Naive thymus-derived CD4-positive, alpha-beta T cell (primary cell): ENCODE data around the gene FRS2. TPM values are rescaled to one million over a fixed set of nuclear protein-coding genes. Genes with fewer than 3 reads are reported as not detected.

Experiments
- ATAC-seq: fragments of 150-1000 bp; cut with Tn5 transposase; 2 replicates; pipeline ENCODE4 v1.10.0; 2021; ENCODE audit warnings: mild to moderate bottlenecking, moderate library complexity
- CTCF ChIA-PET: fragments of 350-600 bp; sonication (Branson Sonifier 250); formaldehyde crosslinking; loops from one replicate; lab custom pipeline; 2021; ENCODE audit warnings: antibody characterized with exemption; lab: Charles Lee
- POLR2A ChIA-PET: fragments of 350-600 bp; sonication (Branson Sonifier 250); formaldehyde crosslinking; loops from one replicate; lab custom pipeline; 2021; ENCODE audit warnings: antibody characterized with exemption, inconsistent platforms; lab: Charles Lee
- DNase-seq, 9 donors: peaks; one replicate each; pipeline versions ENCODE4 v3.0.0 to v3.0.0-alpha.2; 2020 to 2022; ENCODE audit warnings: mixed read lengths in 1 of 9
- H3K27ac ChIP-seq: one replicate; pipeline ENCODE4 v1.7.0; 2013; ENCODE audit warnings: mild to moderate bottlenecking, low read depth, low read length, moderate library complexity
- H3K27me3 ChIP-seq, 2 donors: one replicate each; pipeline ENCODE4 v1.7.0; 2013; ENCODE audit warnings: low read length in 2 of 2, mild to moderate bottlenecking in 2 of 2, moderate library complexity in 2 of 2; ENCODE audit not compliant: control insufficient read depth in 2 of 2, insufficient read depth in 2 of 2
- H3K36me3 ChIP-seq, 3 experiments: 1 replicate in 2 of 3; 2 replicates in 1 of 3; pipeline ENCODE4 v1.7.0; 2013; ENCODE audit warnings: low read length in 3 of 3, mild to moderate bottlenecking in 3 of 3, moderate library complexity in 1 of 3; ENCODE audit not compliant: insufficient read depth in 3 of 3, control insufficient read depth in 2 of 3
- H3K4me1 ChIP-seq, 2 donors: one replicate each; pipeline ENCODE4 v1.7.0; 2013; ENCODE audit warnings: low read length in 2 of 2, mild to moderate bottlenecking in 2 of 2, moderate library complexity in 1 of 2; ENCODE audit not compliant: control insufficient read depth in 2 of 2, insufficient read depth in 2 of 2
- H3K4me3 ChIP-seq: 2 replicates; pipeline ENCODE4 v1.7.0; 2013; ENCODE audit warnings: mild to moderate bottlenecking, low read length
- H3K9me3 ChIP-seq, 3 experiments: 1 replicate in 2 of 3; 2 replicates in 1 of 3; pipeline ENCODE4 v1.7.0; 2013; ENCODE audit warnings: low read length in 3 of 3; ENCODE audit not compliant: control insufficient read depth in 2 of 3
- H3K27ac Mint-ChIP-seq, 9 donors: one replicate each; pipeline ENCODE4 v1.8.0; 2020 to 2022; ENCODE audit warnings: mixed read lengths in 9 of 9, mild to moderate bottlenecking in 8 of 9, moderate library complexity in 5 of 9, inconsistent platforms in 2 of 9
- H3K27me3 Mint-ChIP-seq, 5 donors: one replicate each; pipeline ENCODE4 v1.8.0; 2021 to 2022; ENCODE audit warnings: mixed read lengths in 5 of 5, mild to moderate bottlenecking in 1 of 5
- H3K36me3 Mint-ChIP-seq, 5 donors: one replicate each; pipeline ENCODE4 v1.8.0; 2020 to 2022; ENCODE audit warnings: mixed read lengths in 5 of 5, mild to moderate bottlenecking in 3 of 5, inconsistent platforms in 1 of 5
- H3K4me1 Mint-ChIP-seq, 7 donors: one replicate each; pipeline ENCODE4 v1.8.0; 2020 to 2022; ENCODE audit warnings: mixed read lengths in 7 of 7, mild to moderate bottlenecking in 3 of 7, inconsistent platforms in 1 of 7
- H3K4me3 Mint-ChIP-seq, 10 donors: one replicate each; pipeline ENCODE4 v1.8.0; 2020 to 2022; ENCODE audit warnings: mild to moderate bottlenecking in 10 of 10, mixed read lengths in 10 of 10, moderate library complexity in 6 of 10, inconsistent platforms in 2 of 10
- H3K9me3 Mint-ChIP-seq, 11 donors: one replicate each; pipeline ENCODE4 v1.8.0; 2020 to 2022; ENCODE audit warnings: mixed read lengths in 11 of 11, mild to moderate bottlenecking in 4 of 11, inconsistent platforms in 1 of 11, moderate library complexity in 1 of 11
- intact Hi-C, 2 donors: fragments of 100-400 bp; cut with micrococcal nuclease; formaldehyde crosslinking; loops; one replicate each; pipeline ENCODE4 v1.15.1; 2023
- polyA plus RNA-seq, 2 donors: library from polyadenylated mRNA; unstranded; fragments of 300-500 nt; fragmentation: Illumina TruSeq; gene quantifications; one replicate each; pipeline ENCODE4 v1.2.3, GENCODE V29; 2021
- total RNA-seq, 6 experiments: library from RNA in 5 of 6; stranded (reverse) in 5 of 6; gene quantifications; 1 replicate in 5 of 6; 2 replicates in 1 of 6; pipeline ENCODE4 v1.2.3 and lab custom pipeline; 2021 to 2026

Gene FRS2
- total and polyA plus RNA-seq, 7 experiments from 2014 or later: 11.0 to 30.1 (median 21.8) TPM

DNA sequence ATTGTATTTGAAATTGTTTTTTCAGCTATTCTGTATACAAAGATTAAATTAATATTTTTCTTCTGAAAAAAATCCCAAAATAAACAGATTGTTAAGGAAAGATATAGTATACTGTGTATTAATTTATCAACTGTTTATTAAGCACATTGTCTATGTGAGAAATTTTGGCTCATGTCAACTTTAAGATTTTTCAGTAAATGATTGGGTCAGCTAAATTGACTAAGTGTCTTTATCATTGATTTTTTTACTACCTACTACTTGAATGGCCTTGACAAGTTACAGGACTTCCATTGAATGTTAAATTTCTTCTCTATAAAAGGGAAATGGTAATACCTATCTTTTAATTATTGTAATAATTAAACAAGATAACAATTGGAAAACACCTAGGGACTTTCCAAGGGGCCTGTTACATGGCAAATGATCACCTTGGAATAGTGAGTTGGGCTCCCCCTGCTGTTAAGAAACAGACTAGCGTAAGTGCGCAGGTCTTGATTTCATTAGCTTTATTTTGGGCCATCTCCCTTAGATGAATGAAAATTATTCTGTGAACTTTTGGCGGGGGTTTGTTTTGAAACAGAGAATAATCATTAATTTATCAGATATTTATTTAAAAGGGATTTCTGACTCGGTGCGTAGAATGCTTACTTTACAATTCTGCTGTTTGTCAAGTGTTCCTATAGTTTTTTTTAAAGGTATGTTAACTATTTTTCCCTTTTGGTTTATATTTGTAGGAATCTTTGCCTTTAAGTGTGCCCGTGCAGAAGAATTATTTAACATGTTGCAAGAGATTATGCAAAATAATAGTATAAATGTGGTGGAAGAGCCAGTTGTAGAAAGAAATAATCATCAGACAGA, 100.6 kb downstream of the FRS2 start:
- Mint-ChIP-seq H3K9me3 (no peaks in the 10 kb centered on the region), H3K4me1 (peaks cover 0 to 16% (median 0%) of the 10 kb centered on the region in 7 donors), H3K27ac (no peak overlapping the region), H3K36me3 (peaks cover 15 to 35% (median 19%) of the 10 kb centered on the region in 5 donors), H3K4me3 (no peak overlapping the region), H3K27me3 (no peaks in the 10 kb centered on the region)
- DNase-seq: peak in 8 of 9 donors; percentile 31 to 70 (median 58)
- Histone ChIP-seq H3K4me1 (no peaks in the 10 kb centered on the region), H3K27me3 (no peaks in the 10 kb centered on the region), H3K36me3 (peaks cover 0 to 35% (median 4%) of the 10 kb centered on the region in 3 experiments), H3K4me3 (no peak overlapping the region), H3K27ac (peak overlapping the region; percentile 56), H3K9me3 (no peaks in the 10 kb centered on the region)
- ChIA-PET CTCF (interaction anchor here (0.5 to 5.7 kb wide), 24 partner anchors 8 to 1990 kb away, joined by 3 to 76 read pairs (median 4); no protein-coding TSS in a partner anchor), POLR2A (interaction anchor here (1.1 to 2.1 kb wide), 2 partner anchors 212 to 240 kb away, joined by 3 to 8 read pairs; no protein-coding TSS in a partner anchor)
- peak; percentile 88 for ATAC-seq
- intact Hi-C loops: loop anchor here (1.0 to 5.0 kb wide), 9 partner anchors 15 to 416 kb away; partner anchors contain the start of genes CCT2 (in 2 of the 2) and FRS2 (in 2 of the 2)

DNA sequence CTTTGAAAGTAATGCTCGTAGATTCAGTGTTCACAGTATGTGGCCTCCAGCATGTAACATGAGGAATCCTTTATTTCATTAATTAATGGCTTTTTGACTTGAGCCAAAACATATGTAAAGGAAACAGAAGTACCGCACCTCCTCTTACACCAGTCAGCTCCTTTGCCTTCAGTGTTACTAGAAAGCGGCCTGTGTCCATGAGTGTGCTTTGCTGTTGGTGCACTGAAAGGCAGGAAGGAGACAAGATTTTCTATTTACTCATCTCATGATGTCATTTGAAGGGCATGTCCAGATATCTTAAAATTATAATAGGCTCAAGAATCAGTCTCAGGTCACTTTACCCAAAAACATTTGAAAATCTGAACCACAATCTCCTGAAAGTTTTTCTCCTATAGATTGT, 105.2 kb downstream of the FRS2 start:
- Histone ChIP-seq H3K27ac (no peak overlapping the region), H3K4me3 (no peak overlapping the region), H3K4me1 (no peaks in the 10 kb centered on the region), H3K36me3 (peaks cover 0 to 29% (median 4%) of the 10 kb centered on the region in 3 experiments), H3K9me3 (no peaks in the 10 kb centered on the region), H3K27me3 (no peaks in the 10 kb centered on the region)
- Mint-ChIP-seq H3K36me3 (peaks cover 15 to 24% (median 19%) of the 10 kb centered on the region in 5 donors), H3K4me1 (peaks cover 0 to 4% (median 0%) of the 10 kb centered on the region in 7 donors), H3K27ac (no peak overlapping the region), H3K4me3 (no peak overlapping the region), H3K9me3 (no peaks in the 10 kb centered on the region), H3K27me3 (no peaks in the 10 kb centered on the region)
- DNase-seq (no peak), ATAC-seq (no peak)
- CTCF ChIA-PET: no interaction called here
- intact Hi-C loops: no loop called here
- POLR2A ChIA-PET: no interaction called here

DNA sequence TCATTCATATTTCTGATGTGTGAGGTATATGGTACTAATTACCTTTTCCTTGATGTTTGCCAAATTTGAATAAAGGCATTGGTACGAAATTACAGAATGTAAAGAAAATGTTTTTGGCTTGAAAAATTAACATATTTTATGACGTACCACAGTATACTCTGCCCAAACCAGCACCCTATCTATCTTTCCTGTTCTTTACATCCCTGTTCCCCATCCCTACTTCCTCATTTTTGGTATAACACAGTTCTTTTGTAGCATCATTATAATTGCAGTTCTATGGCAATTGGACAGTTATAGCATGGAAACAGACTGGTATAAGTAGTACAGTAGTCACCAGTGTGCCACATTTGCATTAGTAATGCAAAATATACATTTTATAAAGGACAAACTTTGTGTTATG, 108.1 kb downstream of the FRS2 start:
- intact Hi-C loops: no loop called here
- no peaks in the 10 kb centered on the region for H3K9me3 ChIP-seq
- H3K27me3 Mint-ChIP-seq: no peaks in the 10 kb centered on the region
- H3K9me3 Mint-ChIP-seq: no peaks in the 10 kb centered on the region
- no peak overlapping the region for H3K27ac Mint-ChIP-seq
- no peak overlapping the region for H3K4me3 Mint-ChIP-seq
- no peaks in the 10 kb centered on the region for H3K27me3 ChIP-seq
- H3K4me1 Mint-ChIP-seq: peaks cover 0 to 4% (median 0%) of the 10 kb centered on the region in 7 donors
- H3K4me3 ChIP-seq: no peak overlapping the region
- ChIA-PET CTCF (no interaction called here), POLR2A (interaction anchor here (1.0 kb wide), 1 partner anchor 12 kb away, joined by 4 read pairs; no protein-coding TSS in a partner anchor)
- peaks cover 9 to 13% (median 11%) of the 10 kb centered on the region in 5 donors for H3K36me3 Mint-ChIP-seq
- H3K27ac ChIP-seq: no peak overlapping the region
- DNase-seq: no peak
- H3K36me3 ChIP-seq: peaks cover 0 to 18% (median 4%) of the 10 kb centered on the region in 3 experiments
- no peak for ATAC-seq
- no peaks in the 10 kb centered on the region for H3K4me1 ChIP-seq

DNA sequence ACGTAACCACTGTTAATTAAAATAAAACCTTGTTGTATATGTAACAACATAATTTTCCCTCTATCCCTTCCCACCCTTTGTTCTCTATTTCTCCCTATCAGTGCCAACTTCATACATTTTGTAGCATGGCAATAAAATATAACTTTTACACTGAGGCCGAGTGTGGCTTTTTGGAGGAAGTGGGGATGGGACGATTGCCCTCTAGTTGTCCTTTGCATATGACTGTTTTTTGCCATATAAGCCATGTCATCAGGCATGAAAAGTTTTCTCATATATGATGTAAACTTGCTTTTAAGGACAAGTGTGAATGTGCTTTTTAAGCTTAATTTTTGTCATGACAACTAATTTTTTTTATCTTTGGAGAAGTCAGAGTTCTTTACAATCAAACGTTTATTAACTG, 108.8 kb downstream of the FRS2 start:
- H3K4me1 ChIP-seq: no peaks in the 10 kb centered on the region
- no peaks in the 10 kb centered on the region for H3K27me3 ChIP-seq
- no peak overlapping the region for H3K4me3 ChIP-seq
- H3K9me3 ChIP-seq: no peaks in the 10 kb centered on the region
- Mint-ChIP-seq H3K4me1 (peaks cover 0 to 4% (median 0%) of the 10 kb centered on the region in 7 donors), H3K9me3 (no peaks in the 10 kb centered on the region), H3K4me3 (no peak overlapping the region), H3K27me3 (no peaks in the 10 kb centered on the region), H3K36me3 (peaks cover 6 to 10% (median 9%) of the 10 kb centered on the region in 5 donors), H3K27ac (no peak overlapping the region)
- DNase-seq (no peak), ATAC-seq (no peak)
- intact Hi-C loops: no loop called here
- peaks cover 0 to 15% (median 4%) of the 10 kb centered on the region in 3 experiments for H3K36me3 ChIP-seq
- POLR2A ChIA-PET: interaction anchor here (1.0 kb wide), 1 partner anchor 13 kb away, joined by 4 read pairs; no protein-coding TSS in a partner anchor
- no peak overlapping the region for H3K27ac ChIP-seq
- CTCF ChIA-PET: interaction anchor here (1.6 kb wide), 1 partner anchor 288 kb away, joined by 4 read pairs; no protein-coding TSS in a partner anchor

DNA sequence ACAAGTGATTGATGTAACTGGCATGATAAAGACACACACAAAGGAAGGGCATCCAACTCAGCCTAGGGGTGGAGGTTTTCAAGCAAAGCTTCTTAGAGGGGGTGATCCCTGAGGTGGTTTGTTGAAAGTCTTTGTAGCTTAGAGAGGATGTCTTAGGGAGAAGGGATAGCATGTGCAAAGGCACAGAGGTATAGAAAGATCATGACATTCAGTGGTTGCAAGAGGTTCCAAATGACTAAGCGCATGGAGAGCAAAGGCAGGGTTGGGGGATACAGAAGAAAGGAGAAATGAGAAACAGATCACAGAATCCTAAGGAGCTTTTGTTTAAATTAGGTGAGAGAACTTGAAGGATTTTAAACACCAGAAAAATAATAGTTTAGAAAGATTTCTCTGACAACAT, 109.9 kb downstream of the FRS2 start:
- no peaks in the 10 kb centered on the region for H3K9me3 Mint-ChIP-seq
- peaks cover 0 to 1% (median 0%) of the 10 kb centered on the region in 5 donors for H3K36me3 Mint-ChIP-seq
- peaks cover 0 to 8% (median 2%) of the 10 kb centered on the region in 7 donors for H3K4me1 Mint-ChIP-seq
- Histone ChIP-seq H3K9me3 (no peaks in the 10 kb centered on the region), H3K4me3 (no peak overlapping the region), H3K4me1 (peaks cover 0 to 4% of the 10 kb centered on the region in 2 donors), H3K36me3 (peaks cover 0 to 5% (median 0%) of the 10 kb centered on the region in 3 experiments), H3K27ac (no peak overlapping the region), H3K27me3 (no peaks in the 10 kb centered on the region)
- no peak overlapping the region for H3K4me3 Mint-ChIP-seq
- ATAC-seq: no peak
- intact Hi-C loops: loop anchor here (10.0 kb wide), 1 partner anchor 785 kb away; the partner anchor contains the start of gene KCNMB4 (in 2 of the 2)
- peak overlapping the region in 2 of 9 donors; percentile 16 to 26 for H3K27ac Mint-ChIP-seq
- DNase-seq: no peak
- ChIA-PET POLR2A (no interaction called here), CTCF (interaction anchor here (1.4 to 1.6 kb wide), 2 partner anchors 9 to 289 kb away, joined by 4 to 5 read pairs; no protein-coding TSS in a partner anchor)
- H3K27me3 Mint-ChIP-seq: no peaks in the 10 kb centered on the region

DNA sequence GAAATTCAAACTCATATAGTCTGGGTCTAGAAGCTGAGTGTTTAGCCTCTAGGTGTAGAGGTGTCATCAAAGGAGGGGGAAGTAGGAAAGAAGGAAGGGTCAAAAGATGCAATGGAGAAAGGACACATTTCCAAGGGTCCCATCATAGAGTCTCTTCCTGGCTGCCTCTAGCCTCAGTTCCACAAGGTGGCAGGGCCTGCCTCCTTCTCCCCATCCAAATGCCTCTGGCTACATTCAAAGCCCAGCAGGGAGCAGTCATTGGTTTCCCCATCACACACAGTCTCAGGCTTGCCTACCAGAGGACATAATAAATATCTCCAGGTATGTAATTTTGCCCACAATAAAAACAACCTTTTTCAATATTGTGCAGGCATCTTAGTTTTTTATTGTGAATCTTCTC, 113.0 kb downstream of the FRS2 start:
- peak overlapping the region in 1 of 10 donors; percentile 12 for H3K4me3 Mint-ChIP-seq
- POLR2A ChIA-PET: interaction anchor here (1.0 to 1.4 kb wide), 2 partner anchors 252 to 253 kb away, joined by 4 read pairs; no protein-coding TSS in a partner anchor
- H3K27me3 Mint-ChIP-seq: no peaks in the 10 kb centered on the region
- peak overlapping the region in 1 of 9 donors; percentile 73 for H3K27ac Mint-ChIP-seq
- peaks cover 7 to 11% of the 10 kb centered on the region in 2 donors for H3K4me1 ChIP-seq
- no peak overlapping the region for H3K27ac ChIP-seq
- intact Hi-C loops: loop anchor here (10.0 kb wide), 1 partner anchor 782 kb away; the partner anchor contains the start of gene KCNMB4 (in 2 of the 2)
- peaks cover 0 to 24% (median 14%) of the 10 kb centered on the region in 7 donors for H3K4me1 Mint-ChIP-seq
- H3K9me3 Mint-ChIP-seq: no peaks in the 10 kb centered on the region
- H3K4me3 ChIP-seq: no peak overlapping the region
- CTCF ChIA-PET: interaction anchor here (1.2 kb wide), 1 partner anchor 12 kb away, joined by 4 read pairs; no protein-coding TSS in a partner anchor
- peaks cover 5 to 15% (median 7%) of the 10 kb centered on the region in 3 experiments for H3K36me3 ChIP-seq
- H3K36me3 Mint-ChIP-seq: peaks cover 0 to 7% (median under 1%) of the 10 kb centered on the region in 5 donors
- DNase-seq (no peak), ATAC-seq (no peak)
- H3K9me3 ChIP-seq: no peaks in the 10 kb centered on the region
- H3K27me3 ChIP-seq: no peaks in the 10 kb centered on the region
